ENCODE results near the gene TUBB2B. TPM values are rescaled to one million over a fixed set of nuclear protein-coding genes. Genes with fewer than 3 reads are reported as not detected.

TUBB2B gene
- total and polyA plus RNA-seq, 7 donors, result 1.1 to 5.7 (median 3.4) TPM

DNA sequence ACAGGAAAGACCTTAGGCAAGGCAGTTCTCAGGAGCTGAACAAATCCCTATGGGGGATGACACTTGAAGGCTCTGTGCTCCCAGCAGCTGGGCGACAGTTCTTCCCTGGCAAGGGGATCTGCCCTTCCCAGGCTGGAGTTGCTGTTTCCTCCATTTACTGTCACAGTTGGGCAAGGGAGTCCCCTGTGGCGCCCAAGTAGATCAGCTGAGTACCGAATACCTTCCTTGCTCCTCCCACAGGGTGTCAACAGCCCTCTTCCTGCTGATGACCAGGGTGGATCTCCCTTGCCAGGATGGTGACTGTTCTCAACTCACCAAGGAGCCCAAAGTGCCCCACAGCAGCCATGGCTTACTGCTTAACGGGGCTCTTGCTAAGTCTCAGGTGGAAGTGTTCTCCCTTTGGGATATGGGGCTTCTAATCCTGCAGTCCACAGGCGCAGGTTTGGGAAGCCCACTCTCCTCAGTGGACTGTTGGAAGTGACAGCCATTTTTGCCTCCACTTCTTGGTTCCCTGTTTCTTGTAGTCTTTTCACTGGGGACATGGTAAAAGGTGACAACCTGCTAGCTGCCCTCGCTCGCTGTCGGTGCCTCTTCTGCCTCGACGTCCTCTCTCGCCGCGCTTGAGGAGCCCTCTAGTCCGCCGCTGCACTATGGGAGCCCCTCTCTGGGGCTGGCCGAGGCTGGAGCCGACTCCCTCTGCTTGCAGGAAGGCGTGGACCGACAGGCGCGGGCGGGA is 25.6 kb upstream of the TUBB2B start:
- Histone ChIP-seq H3K27ac (no peak overlapping the region), H3K36me3 (ENCODE audit: insufficient read depth in 1 of 2, low read depth in 1 of 2) (no peaks in the 10 kb centered on the region), H3K4me1 (peaks cover 2% of the 10 kb centered on the region), H3K4me3 (no peak overlapping the region), H3K9me3 (no peaks in the 10 kb centered on the region), H3K27me3 (ENCODE audit: insufficient read depth in 3 of 3, low read length in 2 of 3) (peaks cover 0 to 18% (median 2%) of the 10 kb centered on the region in 3 donors)
- ATAC-seq (no peak), DNase-seq (no peak)
- intact Hi-C loops (cut with DNase I), result loop anchor here (5.0 kb wide), 3 partner anchors 126 to 261 kb away; no protein-coding TSS in a partner anchor
- TF ChIP-seq, protein P1, sequence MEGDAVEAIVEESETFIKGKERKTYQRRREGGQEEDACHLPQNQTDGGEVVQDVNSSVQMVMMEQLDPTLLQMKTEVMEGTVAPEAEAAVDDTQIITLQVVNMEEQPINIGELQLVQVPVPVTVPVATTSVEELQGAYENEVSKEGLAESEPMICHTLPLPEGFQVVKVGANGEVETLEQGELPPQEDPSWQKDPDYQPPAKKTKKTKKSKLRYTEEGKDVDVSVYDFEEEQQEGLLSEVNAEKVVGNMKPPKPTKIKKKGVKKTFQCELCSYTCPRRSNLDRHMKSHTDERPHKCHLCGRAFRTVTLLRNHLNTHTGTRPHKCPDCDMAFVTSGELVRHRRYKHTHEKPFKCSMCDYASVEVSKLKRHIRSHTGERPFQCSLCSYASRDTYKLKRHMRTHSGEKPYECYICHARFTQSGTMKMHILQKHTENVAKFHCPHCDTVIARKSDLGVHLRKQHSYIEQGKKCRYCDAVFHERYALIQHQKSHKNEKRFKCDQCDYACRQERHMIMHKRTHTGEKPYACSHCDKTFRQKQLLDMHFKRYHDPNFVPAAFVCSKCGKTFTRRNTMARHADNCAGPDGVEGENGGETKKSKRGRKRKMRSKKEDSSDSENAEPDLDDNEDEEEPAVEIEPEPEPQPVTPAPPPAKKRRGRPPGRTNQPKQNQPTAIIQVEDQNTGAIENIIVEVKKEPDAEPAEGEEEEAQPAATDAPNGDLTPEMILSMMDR (IDR thresholded peaks at IDR 0.05), result no peak
- 91 to 92% (median 92%) methylated on average over 21 to 22 of the region's 22 CpGs for WGBS, 3 donors

DNA sequence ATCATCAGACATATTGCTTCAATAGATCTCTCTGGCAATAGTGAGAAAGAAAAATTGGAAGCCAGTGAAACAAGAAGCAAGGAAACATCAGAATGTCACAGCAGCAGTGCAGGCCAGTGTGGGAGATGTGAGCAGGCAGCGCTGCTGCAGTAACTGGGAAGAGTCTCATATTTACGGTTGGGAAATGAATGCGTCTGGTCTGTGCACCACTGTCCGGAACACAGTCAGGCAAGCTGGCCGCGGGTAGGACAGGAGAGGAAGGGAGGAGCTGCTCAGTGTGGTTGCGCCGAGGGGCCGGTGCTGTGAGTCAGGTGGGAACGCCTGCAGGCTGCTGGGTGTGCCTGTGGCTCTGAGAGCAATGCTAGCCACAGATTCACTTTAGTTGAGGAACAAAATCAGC is 24.9 kb upstream of the TUBB2B start:
- intact Hi-C loops (cut with DNase I), result loop anchor here (5.0 kb wide), 3 partner anchors 125 to 260 kb away; no protein-coding TSS in a partner anchor
- Histone ChIP-seq H3K9me3 (no peaks in the 10 kb centered on the region), H3K27ac (no peak overlapping the region), H3K4me1 (peaks cover 4% of the 10 kb centered on the region), H3K4me3 (no peak overlapping the region), H3K36me3 (ENCODE audit: insufficient read depth in 1 of 2, low read depth in 1 of 2) (no peaks in the 10 kb centered on the region), H3K27me3 (ENCODE audit: insufficient read depth in 3 of 3, low read length in 2 of 3) (peaks cover 0 to 25% (median 5%) of the 10 kb centered on the region in 3 donors)
- DNase-seq (no peak), ATAC-seq (no peak)
- WGBS, 3 donors, result 85 to 92% (median 91%) methylated on average over 10 of the region's 10 CpGs
- TF ChIP-seq, protein P1 (IDR thresholded peaks at IDR 0.05), result no peak

DNA sequence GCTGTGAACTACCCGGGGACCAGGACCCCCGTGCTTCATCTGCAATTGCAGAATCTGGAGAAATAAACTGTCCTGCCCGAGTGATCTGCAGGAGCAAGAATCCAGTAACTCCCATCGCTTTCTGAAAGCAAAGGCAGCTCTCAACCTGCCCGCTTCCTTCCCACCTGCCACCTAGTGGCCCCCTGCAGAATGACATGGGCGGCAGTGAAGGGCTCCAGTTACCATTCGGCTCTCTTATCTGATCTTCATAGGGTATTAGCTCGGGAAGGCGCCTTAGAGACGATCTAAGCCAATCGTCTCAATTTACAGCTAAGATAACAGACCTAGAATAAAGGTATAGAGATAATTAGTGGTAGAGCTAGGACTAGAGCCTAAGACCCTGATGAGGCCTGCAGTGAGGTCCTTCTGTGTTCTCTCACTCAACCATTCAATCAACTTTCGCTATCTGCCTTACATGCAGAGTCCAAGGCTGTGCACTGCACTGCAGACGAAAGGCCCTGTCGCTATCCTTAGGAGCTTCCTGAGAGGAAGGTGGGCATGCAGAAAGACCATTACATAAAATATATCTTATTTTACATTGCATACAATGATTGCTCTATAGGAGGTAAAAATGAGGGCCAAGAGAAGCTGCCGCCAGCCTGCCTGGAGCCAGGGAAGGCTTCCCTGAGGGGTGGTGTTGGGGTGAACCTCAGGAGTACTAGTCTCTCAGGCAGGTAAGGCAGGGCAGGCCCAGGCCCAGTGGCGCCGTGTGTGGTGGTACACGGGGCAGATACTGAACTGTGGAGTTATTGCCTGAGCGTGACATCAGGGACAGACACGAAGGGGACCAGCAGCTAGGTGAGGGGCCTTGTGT is 24.2 kb upstream of the TUBB2B start:
- Histone ChIP-seq H3K36me3 (ENCODE audit: insufficient read depth in 1 of 2, low read depth in 1 of 2) (no peaks in the 10 kb centered on the region), H3K4me1 (peaks cover 4% of the 10 kb centered on the region), H3K4me3 (peak overlapping the region; percentile 39), H3K27me3 (ENCODE audit: insufficient read depth in 3 of 3, low read length in 2 of 3) (peaks cover 0 to 30% (median 7%) of the 10 kb centered on the region in 3 donors), H3K27ac (no peak overlapping the region), H3K9me3 (no peaks in the 10 kb centered on the region)
- ATAC-seq (peak; percentile 73 to 91 (median 86)), DNase-seq (peak; percentile 82 to 90)
- 34 to 41% (median 36%) methylated on average over 20 of the region's 20 CpGs for WGBS, 3 donors
- TF ChIP-seq, protein P1 (IDR thresholded peaks at IDR 0.05), result peak; percentile 99
- intact Hi-C loops (cut with DNase I), result loop anchor here (1.0 to 5.0 kb wide), 4 partner anchors 124 to 259 kb away; no protein-coding TSS in a partner anchor

DNA sequence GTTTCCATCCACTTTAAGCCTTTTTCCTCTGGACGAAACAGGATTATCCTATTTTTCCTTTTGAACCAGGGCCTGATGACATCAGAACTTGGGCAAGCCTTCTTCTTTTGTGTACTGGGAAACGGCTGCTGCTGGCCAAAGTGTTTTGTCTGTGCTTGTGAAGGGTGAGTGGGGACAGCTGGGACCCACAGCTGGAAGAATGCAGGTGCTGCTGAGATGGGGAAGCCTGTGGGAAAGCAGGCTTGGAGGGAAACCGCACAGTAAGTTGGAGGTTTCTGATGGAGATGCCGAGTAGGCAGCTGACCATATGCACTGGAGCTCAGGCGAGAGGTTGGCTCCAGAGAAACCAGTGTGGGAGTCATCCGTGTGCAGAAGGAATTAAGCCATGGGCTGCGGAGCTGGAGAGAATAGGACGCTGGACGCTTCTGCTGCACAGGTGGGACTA is 22.8 kb upstream of the TUBB2B start:
- peaks cover 4% of the 10 kb centered on the region for H3K4me1 ChIP-seq
- peaks cover 0 to 35% (median 7%) of the 10 kb centered on the region in 3 donors for H3K27me3 ChIP-seq (ENCODE audit: insufficient read depth in 3 of 3, low read length in 2 of 3)
- TF ChIP-seq, protein P1 (IDR thresholded peaks at IDR 0.05), result no peak
- WGBS, 3 donors, result 50 to 60% (median 55%) methylated on average over 9 of the region's 9 CpGs
- H3K36me3 ChIP-seq (ENCODE audit: insufficient read depth in 1 of 2, low read depth in 1 of 2), result no peaks in the 10 kb centered on the region
- no peak for DNase-seq
- H3K27ac ChIP-seq, result no peak overlapping the region
- H3K4me3 ChIP-seq, result no peak overlapping the region
- no peaks in the 10 kb centered on the region for H3K9me3 ChIP-seq
- no peak for ATAC-seq
- intact Hi-C loops (cut with DNase I), result loop anchor here (5.0 kb wide), 3 partner anchors 123 to 258 kb away; no protein-coding TSS in a partner anchor

Measured in psoas muscle (tissue), 8 donors.